ENCODE results near the gene OSBPL9.
A peak's percentile ranks its signal among the peaks of the same experiment; 100 is the strongest.
"Not testable (repeated sequence)": the region's sequence is repeated elsewhere in the genome, so short reads cannot be mapped to it uniquely, and the experiment has no call there.

The OSBPL9 gene

DNA sequence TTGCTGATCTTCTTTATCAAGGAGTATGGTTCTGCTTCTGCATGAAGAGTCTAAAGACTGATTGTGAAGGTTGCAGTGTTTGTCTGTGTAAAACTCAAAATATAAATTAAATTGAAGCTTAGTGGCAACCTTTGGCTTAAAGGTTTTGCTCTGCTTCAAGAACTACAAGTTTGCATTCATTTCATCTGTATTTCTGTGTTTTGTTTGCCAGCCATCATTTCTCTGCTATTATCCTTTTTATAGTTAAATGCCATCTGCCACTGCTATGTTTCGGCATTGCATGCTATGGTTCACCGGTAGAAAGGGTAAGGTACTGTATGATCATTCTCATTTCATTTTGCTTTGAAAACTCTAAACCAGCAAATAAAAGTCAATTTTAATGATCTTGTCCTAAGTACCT is 52.9 kb downstream of the OSBPL9 start:
- no peak for DNase-seq

- DNase-seq, result peak; percentile 10
Measured at GRCh38 chr1:51671527-51672325, 54.8 kb downstream of the OSBPL9 start.

- DNase-seq, result no peak
Measured at GRCh38 chr1:51673279-51673678, 56.4 kb downstream of the OSBPL9 start.

GRCh38 chr1:51675177-51675780 is 58.4 kb downstream of the OSBPL9 start:
- no peak for DNase-seq

- no peak for DNase-seq
Measured at GRCh38 chr1:51679435-51679834, 62.5 kb downstream of the OSBPL9 start.

DNA sequence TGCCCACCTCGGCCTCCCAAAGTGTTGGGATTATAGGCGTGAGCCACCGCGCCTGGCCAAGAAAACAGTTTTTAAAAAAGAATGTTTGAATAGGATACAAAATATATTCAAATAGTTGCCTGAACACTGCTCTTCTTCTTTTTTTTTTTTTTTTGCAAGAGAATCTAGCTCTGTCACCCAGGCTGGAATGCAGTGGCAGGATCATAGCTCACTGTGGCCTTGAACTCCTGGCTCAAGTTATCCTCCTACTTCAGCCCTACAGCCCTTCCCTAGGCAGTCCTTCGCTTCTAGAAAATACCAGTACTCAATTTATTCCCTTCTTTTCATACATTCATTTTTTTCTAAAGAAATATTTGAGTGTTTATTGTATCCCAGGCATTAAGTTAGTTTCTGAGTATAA is 67.9 kb downstream of the OSBPL9 start:
- DNase-seq, result no peak

DNA sequence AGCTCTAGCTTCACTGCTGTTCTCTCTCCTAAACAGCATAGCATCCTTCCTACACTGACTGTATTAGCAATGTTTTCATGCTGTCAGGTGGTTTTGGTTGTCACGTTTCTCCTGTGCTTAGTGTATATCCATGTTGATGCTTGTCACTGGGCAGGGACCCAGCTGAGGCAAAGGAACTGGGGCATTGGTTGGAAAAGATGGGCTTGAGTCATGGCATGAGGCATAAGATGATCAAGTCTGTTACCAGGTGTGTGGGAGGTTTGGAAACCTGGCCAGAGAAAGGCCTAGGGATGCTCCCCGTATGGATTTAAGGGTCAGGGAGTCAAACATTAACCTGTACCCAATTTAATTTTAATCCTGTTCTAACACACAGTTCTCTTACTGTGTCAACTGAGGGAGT is 69.6 kb downstream of the OSBPL9 start:
- no peak for DNase-seq

- no peak for DNase-seq
Measured at GRCh38 chr1:51689075-51689440, 72.2 kb downstream of the OSBPL9 start.

- DNase-seq, result no peak
Measured at GRCh38 chr1:51689643-51690042, 72.8 kb downstream of the OSBPL9 start.

DNA sequence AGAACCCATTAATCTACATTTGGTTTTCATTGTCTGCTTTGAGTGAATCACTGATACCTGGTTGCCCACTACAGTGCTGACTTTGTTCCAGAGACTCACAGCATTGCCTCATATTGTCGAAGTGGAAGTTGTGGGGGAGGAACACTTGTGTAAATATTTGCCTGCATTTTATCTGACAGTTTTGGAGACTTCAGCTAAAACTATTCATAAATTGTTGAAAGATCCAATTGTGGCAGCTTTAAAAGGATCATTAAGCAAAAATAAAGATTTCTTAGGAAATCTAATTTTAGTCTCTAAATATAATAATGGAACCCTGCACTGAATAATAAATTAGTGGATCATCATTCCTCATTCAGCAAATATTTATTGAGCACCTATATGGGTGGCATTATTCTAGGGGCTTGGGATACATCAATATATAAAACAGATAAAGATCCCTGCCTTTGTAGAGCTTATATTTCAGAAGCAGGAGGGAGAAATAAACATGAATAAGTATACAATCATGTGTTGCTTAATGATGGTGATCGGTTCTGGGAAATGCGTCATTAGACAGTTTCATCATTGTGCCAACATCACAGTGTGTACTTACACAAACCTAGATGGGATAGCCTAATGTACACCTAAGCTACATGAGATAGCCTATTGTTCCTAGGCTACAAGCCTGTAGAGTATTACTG is 73.5 kb downstream of the OSBPL9 start:
- peak; percentile 90 for DNase-seq

GRCh38 chr1:51691920-51692319 is 75.0 kb downstream of the OSBPL9 start:
- no peak for DNase-seq

DNA sequence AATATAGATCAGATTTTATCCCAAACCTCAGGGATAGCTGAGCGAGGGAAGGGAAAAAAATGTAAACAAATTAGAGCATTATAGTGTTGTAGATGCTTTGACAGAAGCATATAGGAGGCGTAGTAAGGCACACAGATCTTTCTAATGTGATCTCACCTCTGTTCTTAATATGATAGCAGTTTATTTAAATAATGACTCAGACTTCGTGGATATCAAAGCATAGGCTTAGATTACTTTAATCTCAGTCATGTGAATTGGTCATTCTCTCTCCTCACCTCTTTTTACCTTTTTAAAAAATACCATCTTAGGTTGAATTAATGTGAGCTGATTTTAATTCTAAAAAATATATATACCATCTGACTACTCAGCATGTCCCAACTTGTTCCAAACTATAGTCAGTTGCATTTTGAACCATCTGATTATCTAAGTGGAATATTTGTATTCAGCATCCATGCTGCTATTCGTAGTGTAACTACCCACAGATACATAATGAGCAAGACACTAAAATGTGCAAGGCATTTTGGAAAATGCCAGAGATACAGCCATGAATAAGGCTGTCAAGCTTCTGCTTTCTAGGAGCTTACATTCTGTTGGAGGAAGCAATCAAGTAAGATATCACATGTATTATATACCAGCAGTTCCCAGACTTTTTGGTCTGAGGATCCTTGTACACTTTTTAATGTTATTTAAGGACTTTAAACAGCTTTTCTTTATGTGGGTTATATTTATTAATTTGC is 76.7 kb downstream of the OSBPL9 start:
- no peak for DNase-seq

DNA sequence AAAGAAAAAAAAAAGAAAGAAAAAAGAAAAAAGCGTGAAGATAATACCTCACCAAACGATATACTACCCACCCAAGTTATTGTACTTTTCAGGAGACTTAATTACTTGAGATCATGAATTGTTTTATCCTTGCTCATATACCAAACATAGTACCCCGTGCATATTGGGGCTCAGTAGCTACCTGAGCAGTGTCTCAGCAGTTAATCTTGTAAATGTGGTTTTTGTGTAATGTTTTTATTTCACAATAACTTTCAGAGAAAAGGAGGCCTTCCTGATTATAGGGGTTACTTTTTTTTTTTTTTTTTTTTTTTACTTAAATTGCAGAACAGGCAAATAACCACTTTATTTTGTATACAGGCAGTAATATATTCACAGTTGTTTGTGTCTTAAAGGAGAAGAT is 80.3 kb downstream of the OSBPL9 start:
- no peak for DNase-seq

DNA sequence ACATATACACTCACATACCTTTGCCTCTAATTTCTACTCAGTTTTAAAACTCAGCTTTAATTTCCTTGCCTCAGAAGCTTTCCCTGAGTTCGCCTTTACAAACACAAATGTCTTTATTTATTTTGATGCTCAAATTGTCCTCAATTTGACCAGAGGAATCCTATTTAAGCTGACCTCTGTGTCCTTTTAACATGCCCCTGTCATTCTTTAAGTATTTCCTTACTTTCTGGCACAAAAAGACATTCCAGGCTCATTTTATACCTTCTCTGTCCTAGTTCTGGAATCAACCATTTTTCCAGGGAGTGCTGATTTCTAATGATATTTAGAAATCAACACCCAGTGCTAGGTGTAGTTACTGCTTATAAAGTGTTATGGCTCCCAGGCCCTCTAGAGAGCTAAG is 82.5 kb downstream of the OSBPL9 start:
- no peak for DNase-seq

DNA sequence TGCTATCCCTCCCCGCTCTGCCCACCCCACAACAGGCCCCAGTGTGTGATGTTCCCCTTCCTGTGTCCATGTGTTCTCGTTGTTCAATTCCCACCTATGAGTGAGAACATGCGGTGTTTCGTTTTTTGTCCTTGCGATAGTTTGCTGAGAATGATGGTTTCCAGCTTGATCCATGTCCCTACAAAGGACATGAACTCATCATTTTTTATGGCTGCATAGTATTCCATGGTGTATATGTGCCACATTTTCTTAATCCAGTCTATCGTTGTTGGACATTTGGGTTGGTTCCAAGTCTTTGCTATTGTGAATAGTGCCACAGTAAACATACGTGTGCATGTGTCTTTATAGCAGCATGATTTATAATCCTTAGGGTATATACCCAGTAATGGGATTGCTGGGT is 84.9 kb downstream of the OSBPL9 start:
- DNase-seq, result not testable (repeated sequence)

GRCh38 chr1:51702220-51702619 is 85.3 kb downstream of the OSBPL9 start:
- not testable (repeated sequence) for DNase-seq

- DNase-seq, result no peak
Measured at GRCh38 chr1:51705035-51705434, 88.1 kb downstream of the OSBPL9 start.

GRCh38 chr1:51708911-51709760 is 92.2 kb downstream of the OSBPL9 start:
- no peak for DNase-seq

DNA sequence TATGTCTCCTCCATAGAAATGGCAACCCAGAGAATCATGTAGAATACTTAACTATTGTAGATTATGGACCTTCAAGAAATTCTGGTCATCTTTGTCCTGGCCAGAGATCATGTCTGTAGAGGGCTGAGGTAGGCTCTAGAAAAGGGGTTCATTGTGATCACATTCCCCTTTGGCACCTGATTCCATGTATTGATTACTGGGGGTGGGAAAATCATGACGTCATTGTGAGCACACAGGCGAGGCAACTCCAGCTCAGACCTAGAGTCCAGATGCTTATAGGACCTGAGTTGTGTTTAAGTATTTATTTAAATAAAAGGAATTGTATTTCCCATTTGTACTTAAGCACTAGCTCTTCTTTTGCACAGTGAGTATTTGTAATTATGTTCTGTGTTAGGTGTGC is 93.1 kb downstream of the OSBPL9 start:
- DNase-seq, result no peak

- DNase-seq, result no peak
Measured at GRCh38 chr1:51712590-51712989, 95.7 kb downstream of the OSBPL9 start.

DNA sequence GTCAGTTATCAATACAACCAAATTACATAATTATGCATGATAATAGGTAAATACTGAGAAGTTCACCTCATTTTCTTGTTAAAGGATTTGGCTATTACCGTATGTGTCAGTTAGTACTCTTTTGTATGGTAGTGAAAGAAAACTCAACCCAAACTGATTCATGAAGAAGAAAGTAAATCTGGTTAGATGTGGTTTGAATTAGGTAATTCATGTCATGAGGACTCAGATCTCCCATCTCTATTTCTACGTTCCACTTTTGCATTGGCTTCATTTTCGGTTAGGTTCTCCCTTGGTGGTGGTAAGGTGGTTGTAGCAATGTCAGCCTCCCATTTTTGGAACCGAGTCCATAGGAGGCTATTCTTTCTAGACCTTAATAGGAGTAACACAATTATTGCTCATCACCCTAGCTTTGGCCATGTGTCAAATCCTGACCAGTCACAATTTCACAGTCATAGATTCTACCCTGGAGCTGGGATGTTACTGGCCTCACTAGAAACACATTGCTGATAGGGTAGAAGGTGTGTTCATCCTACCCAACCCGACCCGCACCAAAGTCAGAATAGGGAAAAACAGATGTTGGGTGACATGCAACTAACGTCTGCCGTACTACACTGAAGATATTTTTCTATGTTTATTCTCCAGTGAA is 97.6 kb downstream of the OSBPL9 start:
- DNase-seq, result no peak

DNA sequence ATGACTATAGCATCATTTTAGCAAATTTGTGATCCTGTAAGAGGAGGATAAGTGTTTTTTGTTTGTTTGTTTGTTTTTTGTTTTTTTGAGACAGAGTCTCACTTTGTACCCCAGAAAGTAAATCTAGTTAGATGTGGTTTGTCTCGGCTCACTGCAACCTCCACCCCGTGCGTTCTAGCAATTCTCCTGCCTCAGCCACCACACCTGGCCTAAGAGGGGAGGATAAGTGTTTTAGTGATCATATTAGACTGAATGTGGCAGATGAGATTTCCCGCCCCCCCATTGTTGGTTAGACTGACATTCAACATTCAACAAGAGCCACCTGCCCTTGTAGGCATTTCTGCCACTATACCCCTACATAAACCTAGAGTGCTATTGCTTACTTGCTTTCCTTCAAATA is 98.5 kb downstream of the OSBPL9 start:
- no peak for DNase-seq
